Ectodermal cell (in vitro differentiated cells): ENCODE data around the gene ST3GAL2.
"Not testable (repeated sequence)": the region's sequence is repeated elsewhere in the genome, so short reads cannot be mapped to it uniquely, and the experiment has no call there.

Experiments used
- H3K27ac ChIP-seq: 2 replicates; pipeline ENCODE4 v1.7.0; 2013; ENCODE audit warnings: mild to moderate bottlenecking, low read depth, low read length; ENCODE audit not compliant: insufficient read depth, poor library complexity, severe bottlenecking
- H3K27me3 ChIP-seq: 2 replicates; pipeline ENCODE4 v1.7.0; 2013; ENCODE audit warnings: mild to moderate bottlenecking, low read length; ENCODE audit not compliant: insufficient read depth, control insufficient read depth, poor library complexity, severe bottlenecking
- H3K36me3 ChIP-seq: one replicate; pipeline ENCODE4 v1.7.0; 2013; ENCODE audit warnings: low read length; ENCODE audit not compliant: control insufficient read depth, insufficient read depth
- H3K4me1 ChIP-seq: one replicate; pipeline ENCODE4 v1.7.0; 2013; ENCODE audit warnings: low read length; ENCODE audit not compliant: control insufficient read depth, insufficient read depth
- H3K4me3 ChIP-seq: 2 replicates; pipeline ENCODE4 v1.7.0; 2013; ENCODE audit warnings: low read depth, low read length, control low read depth; ENCODE audit not compliant: insufficient read depth
- H3K9me3 ChIP-seq: 2 replicates; pipeline ENCODE4 v1.7.0; 2013; ENCODE audit warnings: mild to moderate bottlenecking, low read length, moderate library complexity; ENCODE audit not compliant: control insufficient read depth
- WGBS, 2 experiments: methylation state at CpG; one replicate each; pipeline ENCODE4 v1.1.7; 2013; ENCODE audit warnings: missing lambda C conversion rate in 2 of 2; 5-methylcytosine and 5-hydroxymethylcytosine counted together

ST3GAL2 gene

GRCh38 chr16:70451004-70451340 lies 12.1 kb upstream of the ST3GAL2 start:
- H3K27me3 ChIP-seq, H3K4me1 ChIP-seq, H3K36me3 ChIP-seq, H3K9me3 ChIP-seq, H3K4me3 ChIP-seq, H3K27ac ChIP-seq: not testable (repeated sequence)
- 93 to 95% methylated on average over 25 of the region's 25 CpGs for WGBS, 2 experiments

- not testable (repeated sequence) for H3K9me3 ChIP-seq, H3K4me1 ChIP-seq, H3K4me3 ChIP-seq, H3K27me3 ChIP-seq, H3K27ac ChIP-seq, H3K36me3 ChIP-seq
- 95% methylated on average over 35 to 37 of the region's 37 CpGs for WGBS, 2 experiments
Observed at GRCh38 chr16:70450142-70451003, 11.5 kb upstream of the ST3GAL2 start.

- 89 to 91% methylated on average over 6 of the region's 6 CpGs for WGBS, 2 experiments
- no peaks in the 10 kb centered on the region for H3K27me3 ChIP-seq
- H3K4me1 ChIP-seq = no peaks in the 10 kb centered on the region
- H3K36me3 ChIP-seq = no peaks in the 10 kb centered on the region
- no peak overlapping the region for H3K4me3 ChIP-seq
- H3K9me3 ChIP-seq = no peaks in the 10 kb centered on the region
- no peak overlapping the region for H3K27ac ChIP-seq
Observed at GRCh38 chr16:70448075-70448474, 9.2 kb upstream of the ST3GAL2 start.

GRCh38 chr16:70444249-70445063 lies 5.6 kb upstream of the ST3GAL2 start:
- 94 to 95% methylated on average over 4 of the region's 4 CpGs for WGBS, 2 experiments
- H3K27ac ChIP-seq = no peak overlapping the region

GRCh38 chr16:70442344-70442743 lies 3.4 kb upstream of the ST3GAL2 start:
- Histone ChIP-seq H3K36me3 (no peaks in the 10 kb centered on the region), H3K27ac (no peak overlapping the region), H3K4me1 (peaks cover 11% of the 10 kb centered on the region), H3K9me3 (no peaks in the 10 kb centered on the region), H3K4me3 (no peak overlapping the region), H3K27me3 (no peaks in the 10 kb centered on the region)
- WGBS, 2 experiments = 94 to 96% methylated on average over 7 of the region's 7 CpGs

More at GRCh38 chr16:70444249-70445063, 5.6 kb upstream of the ST3GAL2 start:
- no peaks in the 10 kb centered on the region for H3K9me3 ChIP-seq
- H3K4me3 ChIP-seq = no peak overlapping the region
- H3K36me3 ChIP-seq = no peaks in the 10 kb centered on the region
- H3K4me1 ChIP-seq = peaks cover 7% of the 10 kb centered on the region
- H3K27me3 ChIP-seq = no peaks in the 10 kb centered on the region

- Histone ChIP-seq H3K36me3 (no peaks in the 10 kb centered on the region), H3K4me3 (no peak overlapping the region), H3K9me3 (no peaks in the 10 kb centered on the region), H3K27ac (no peak overlapping the region), H3K27me3 (no peaks in the 10 kb centered on the region), H3K4me1 (peaks cover 20% of the 10 kb centered on the region)
- WGBS, 2 experiments = 91 to 92% methylated on average over 8 of the region's 8 CpGs
Observed at GRCh38 chr16:70441406-70441990, 2.6 kb upstream of the ST3GAL2 start.

GRCh38 chr16:70440009-70440692 lies 1.3 kb upstream of the ST3GAL2 start:
- Histone ChIP-seq H3K27me3 (no peaks in the 10 kb centered on the region), H3K27ac (no peak overlapping the region)

GRCh38 chr16:70438585-70438968 lies 323 bp downstream of the ST3GAL2 start:
- no peak overlapping the region for H3K27ac ChIP-seq
- no peaks in the 10 kb centered on the region for H3K27me3 ChIP-seq
- H3K36me3 ChIP-seq = peaks cover 5% of the 10 kb centered on the region
- H3K9me3 ChIP-seq = no peaks in the 10 kb centered on the region
- H3K4me1 ChIP-seq = peaks cover 22% of the 10 kb centered on the region
- WGBS, 2 experiments = 0 to 1% methylated on average over 39 of the region's 39 CpGs
- peak overlapping the region; percentile 61 for H3K4me3 ChIP-seq

More at GRCh38 chr16:70440009-70440692, 1.3 kb upstream of the ST3GAL2 start:
- H3K9me3 ChIP-seq = no peaks in the 10 kb centered on the region
- 83 to 84% methylated on average over 11 of the region's 11 CpGs for WGBS, 2 experiments
- H3K36me3 ChIP-seq = no peaks in the 10 kb centered on the region
- peaks cover 20% of the 10 kb centered on the region for H3K4me1 ChIP-seq
- H3K4me3 ChIP-seq = peak overlapping the region; percentile 61

- WGBS, 2 experiments = 9 to 11% methylated on average over 22 of the region's 22 CpGs
- Histone ChIP-seq H3K4me1 (peaks cover 29% of the 10 kb centered on the region), H3K36me3 (peaks cover 5% of the 10 kb centered on the region), H3K27ac (no peak overlapping the region), H3K4me3 (peak overlapping the region; percentile 61), H3K27me3 (no peaks in the 10 kb centered on the region), H3K9me3 (no peaks in the 10 kb centered on the region)
Observed at GRCh38 chr16:70437582-70438557, 1.0 kb downstream of the ST3GAL2 start.
